Calu3 (cell line): Measurements from ENCODE around the gene HS3ST5. TPM values are rescaled to one million over a fixed set of nuclear protein-coding genes. Genes with fewer than 3 reads are reported as not detected.

Experiments used
- BruUV-seq: library from RNA; stranded (reverse); fragments of 400-500 nt; replicated peaks from 2 replicates; lab custom pipeline; 2021; lab: Mats Ljungman, UMichigan
- CTCF ChIA-PET: fragments of 300-600 bp; sonication (Branson Sonifier 250); formaldehyde crosslinking; loops from one replicate; lab custom pipeline; 2022; ENCODE audit warnings: antibody characterized with exemption; lab: Charles Lee
- DNase-seq: peaks from one replicate; pipeline ENCODE4 v3.0.0; 2022
- H3K27ac Mint-ChIP-seq: one replicate; pipeline ENCODE4 v1.8.0; 2022; ENCODE audit warnings: mixed read lengths; ENCODE audit not compliant: unreplicated experiment
- H3K27me3 Mint-ChIP-seq: one replicate; pipeline ENCODE4 v1.8.0; 2022; ENCODE audit warnings: mixed read lengths; ENCODE audit not compliant: unreplicated experiment
- H3K36me3 Mint-ChIP-seq: one replicate; pipeline ENCODE4 v1.8.0; 2022; ENCODE audit warnings: mild to moderate bottlenecking, moderate library complexity, mixed read lengths; ENCODE audit not compliant: insufficient read depth, unreplicated experiment
- H3K4me1 Mint-ChIP-seq: one replicate; pipeline ENCODE4 v1.8.0; 2022; ENCODE audit warnings: mild to moderate bottlenecking, low read depth, mixed read lengths; ENCODE audit not compliant: unreplicated experiment
- H3K4me3 Mint-ChIP-seq: one replicate; pipeline ENCODE4 v1.8.0; 2022; ENCODE audit warnings: mild to moderate bottlenecking, low read depth, moderate library complexity, mixed read lengths; ENCODE audit not compliant: unreplicated experiment
- H3K9me3 Mint-ChIP-seq: one replicate; pipeline ENCODE4 v1.8.0; 2022; ENCODE audit warnings: low read depth, mixed read lengths; ENCODE audit not compliant: unreplicated experiment
- CTCF ChIP-seq: fragments of 200-600 bp; IDR thresholded peaks from one replicate; pipeline ENCODE4 v1.8.0; 2022; ENCODE audit warnings: antibody characterized with exemption; ENCODE audit not compliant: unreplicated experiment
- intact Hi-C: fragments of 100-400 bp; cut with micrococcal nuclease; formaldehyde crosslinking; loops from one replicate; pipeline ENCODE4 v1.10.0; 2022; ENCODE audit not compliant: unreplicated experiment
- total RNA-seq: library from RNA; stranded (reverse); gene quantifications from 2 replicates; pipeline ENCODE4 v1.2.3, GENCODE V29; 2022

HS3ST5 gene
- total RNA-seq, 1 experiment from 2014 or later: 0.40 TPM

- intact Hi-C loops: no loop called here
- no peaks in the 10 kb centered on the region for H3K27me3 Mint-ChIP-seq
- H3K36me3 Mint-ChIP-seq: no peaks in the 10 kb centered on the region
- CTCF ChIA-PET: no interaction called here
- BruUV-seq: no TSS peak
- H3K27ac Mint-ChIP-seq: no peak overlapping the region
- DNase-seq: no peak
- no peak for TF ChIP-seq CTCF
- H3K4me3 Mint-ChIP-seq: no peak overlapping the region
- H3K4me1 Mint-ChIP-seq: no peaks in the 10 kb centered on the region
- peaks cover 3% of the 10 kb centered on the region for H3K9me3 Mint-ChIP-seq
Observed at GRCh38 chr6:114258376-114258775, 84.4 kb downstream of the HS3ST5 start.

GRCh38 chr6:114253431-114253830 is 89.4 kb downstream of the HS3ST5 start:
- CTCF ChIA-PET: no interaction called here
- no peak overlapping the region for H3K27ac Mint-ChIP-seq
- H3K27me3 Mint-ChIP-seq: no peaks in the 10 kb centered on the region
- intact Hi-C loops: no loop called here
- no peak for TF ChIP-seq CTCF
- no peak for DNase-seq
- H3K9me3 Mint-ChIP-seq: peaks cover 3% of the 10 kb centered on the region
- H3K4me1 Mint-ChIP-seq: no peaks in the 10 kb centered on the region
- no peak overlapping the region for H3K4me3 Mint-ChIP-seq
- H3K36me3 Mint-ChIP-seq: no peaks in the 10 kb centered on the region
- BruUV-seq: no TSS peak

- H3K27me3 Mint-ChIP-seq: no peaks in the 10 kb centered on the region
- CTCF ChIA-PET: no interaction called here
- no peaks in the 10 kb centered on the region for H3K4me1 Mint-ChIP-seq
- intact Hi-C loops: no loop called here
- DNase-seq: no peak
- no TSS peak for BruUV-seq
- H3K9me3 Mint-ChIP-seq: peaks cover 3% of the 10 kb centered on the region
- TF ChIP-seq CTCF: no peak
- no peak overlapping the region for H3K4me3 Mint-ChIP-seq
- H3K27ac Mint-ChIP-seq: no peak overlapping the region
- H3K36me3 Mint-ChIP-seq: no peaks in the 10 kb centered on the region
Observed at GRCh38 chr6:114249522-114249921, 93.3 kb downstream of the HS3ST5 start.

GRCh38 chr6:114247101-114247500 is 95.7 kb downstream of the HS3ST5 start:
- Mint-ChIP-seq H3K9me3 (no peaks in the 10 kb centered on the region), H3K27me3 (no peaks in the 10 kb centered on the region), H3K4me1 (no peaks in the 10 kb centered on the region), H3K4me3 (no peak overlapping the region), H3K27ac (no peak overlapping the region), H3K36me3 (no peaks in the 10 kb centered on the region)
- no TSS peak for BruUV-seq
- intact Hi-C loops: no loop called here
- no peak for TF ChIP-seq CTCF
- DNase-seq: no peak
- CTCF ChIA-PET: no interaction called here
